H1 (cell line): ENCODE results near the gene OTX2. TPM values are rescaled to one million over a fixed set of nuclear protein-coding genes. Genes with fewer than 3 reads are reported as not detected.
A peak's percentile ranks its signal among the peaks of the same experiment; 100 is the strongest.

Source experiments
- CTCF ChIA-PET: fragments of 300-600 bp; sonication (Branson Sonifier 250); formaldehyde crosslinking; loops from one replicate; lab custom pipeline; 2021; ENCODE audit not compliant: partially characterized antibody; lab: Charles Lee
- POLR2A ChIA-PET: fragments of 300-600 bp; sonication (Branson Sonifier 250); formaldehyde crosslinking; loops from one replicate; lab custom pipeline; 2021; ENCODE audit warnings: inconsistent platforms; ENCODE audit not compliant: partially characterized antibody; lab: Charles Lee
- DNase-seq, 2 experiments: peaks; one replicate each; pipeline versions ENCODE4 v3.0.0 to v3.0.0-alpha.2; 2010 to 2022; ENCODE audit warnings: low spot score in 2 of 2, low read depth in 1 of 2, mixed read lengths in 1 of 2
- FAIRE-seq: peaks from 2 replicates; lab custom pipeline; 2011; peaks lifted over from hg19 to GRCh38; lab: Jason Lieb, UNC
- H2AFZ ChIP-seq: 2 replicates; pipeline ENCODE4 v1.8.1; 2012; ENCODE audit warnings: low read length, inconsistent platforms
- H2AK5ac ChIP-seq: 2 replicates; pipeline ENCODE4 v1.6.1; 2013; ENCODE audit warnings: low read depth, low read length
- H2BK120ac ChIP-seq: replicated peaks from 2 replicates; pipeline ENCODE3; 2013; ENCODE audit warnings: low read depth, low read length, inconsistent platforms
- H2BK12ac ChIP-seq: 2 replicates; pipeline ENCODE4 v1.6.1; 2013; ENCODE audit warnings: low read depth, low read length
- H2BK15ac ChIP-seq: 2 replicates; pipeline ENCODE4 v1.6.1; 2013; ENCODE audit warnings: low read length
- H2BK20ac ChIP-seq: 2 replicates; pipeline ENCODE4 v1.6.1; 2013; ENCODE audit warnings: low read length
- H2BK5ac ChIP-seq: 2 replicates; pipeline ENCODE4 v1.6.1; 2013; ENCODE audit warnings: low read depth, low read length
- H3K14ac ChIP-seq: 2 replicates; pipeline ENCODE4 v1.6.1; 2013; ENCODE audit warnings: inconsistent platforms; ENCODE audit not compliant: insufficient read length
- H3K18ac ChIP-seq: 2 replicates; pipeline ENCODE4 v1.6.1; 2013; ENCODE audit warnings: low read length; ENCODE audit errors: extremely low read depth
- H3K23ac ChIP-seq: 2 replicates; pipeline ENCODE4 v1.6.1; 2013; ENCODE audit warnings: inconsistent platforms; ENCODE audit not compliant: insufficient read length
- H3K23me2 ChIP-seq: 2 replicates; pipeline ENCODE4 v1.6.1; 2013; ENCODE audit warnings: low read depth, low read length
- H3K27ac ChIP-seq: 2 replicates; pipeline ENCODE4 v1.6.1; 2011; ENCODE audit warnings: low read depth, low read length, inconsistent platforms
- H3K27me3 ChIP-seq, 4 experiments: replicated peaks in 1 of 4; 1 replicate in 1 of 4; 2 replicates in 3 of 4; pipeline versions ENCODE4 v1.6.1 to v1.8.1; 2011 to 2013; ENCODE audit warnings: low read length in 3 of 4, mild to moderate bottlenecking in 3 of 4, inconsistent platforms in 2 of 4, mixed read lengths in 2 of 4, moderate library complexity in 1 of 4; ENCODE audit not compliant: control insufficient read depth in 3 of 4, insufficient read depth in 3 of 4; ENCODE audit errors: extremely low read depth in 1 of 4
- H3K36me3 ChIP-seq, 4 experiments: 2 replicates each; pipeline versions ENCODE4 v1.6.1 to v1.8.1; 2011 to 2013; ENCODE audit warnings: mild to moderate bottlenecking in 4 of 4, low read length in 3 of 4, moderate library complexity in 2 of 4, control low read depth in 1 of 4, inconsistent platforms in 1 of 4; ENCODE audit not compliant: insufficient read depth in 4 of 4, control insufficient read depth in 2 of 4
- H3K4ac ChIP-seq: replicated peaks from 2 replicates; pipeline ENCODE3; 2013; ENCODE audit warnings: low read length, low read depth, mixed read lengths, inconsistent platforms; ENCODE audit not compliant: insufficient read length
- H3K4me1 ChIP-seq, 4 experiments: replicated peaks in 1 of 4; 1 replicate in 1 of 4; 2 replicates in 3 of 4; pipeline versions ENCODE4 v1.6.1 to v1.8.1; 2011 to 2013; ENCODE audit warnings: low read length in 3 of 4, inconsistent platforms in 2 of 4, mixed read lengths in 1 of 4; ENCODE audit not compliant: insufficient read depth in 4 of 4, control insufficient read depth in 3 of 4
- H3K4me2 ChIP-seq, 2 experiments: 2 replicates each; pipeline versions ENCODE4 v1.6.1 to v1.8.1; 2011 to 2013; ENCODE audit warnings: low read depth in 2 of 2, low read length in 2 of 2, control low read depth in 1 of 2, inconsistent platforms in 1 of 2, mild to moderate bottlenecking in 1 of 2; ENCODE audit not compliant: insufficient read depth in 1 of 2
- H3K4me3 ChIP-seq, 4 experiments: fragments of 200-600, 300-600 bp in 1 of 4; sonication (generic), shearing (Covaris generic), sonication (Bioruptor Twin) in 1 of 4; 2 replicates each; pipeline versions ENCODE4 v1.5.1 to v1.8.1; 2011 to 2016; ENCODE audit warnings: low read length in 4 of 4, low read depth in 3 of 4, control low read depth in 2 of 4, inconsistent platforms in 2 of 4, mild to moderate bottlenecking in 2 of 4, mixed read lengths in 1 of 4, moderate library complexity in 1 of 4; ENCODE audit not compliant: insufficient read depth in 2 of 4; ENCODE audit errors: extremely low read depth in 1 of 4
- H3K56ac ChIP-seq: replicated peaks from 2 replicates; pipeline ENCODE3; 2013; ENCODE audit warnings: low read depth, mild to moderate bottlenecking, mixed read lengths, low read length, inconsistent platforms; ENCODE audit not compliant: insufficient read length
- H3K79me1 ChIP-seq: 2 replicates; pipeline ENCODE4 v1.6.1; 2013; ENCODE audit warnings: low read depth, low read length, control low read depth
- H3K79me2 ChIP-seq, 2 experiments: 2 replicates each; pipeline versions ENCODE4 v1.6.1 to v1.8.1; 2012 to 2013; ENCODE audit warnings: low read length in 2 of 2, mild to moderate bottlenecking in 2 of 2, inconsistent platforms in 1 of 2; ENCODE audit not compliant: insufficient read depth in 2 of 2, control insufficient read depth in 1 of 2
- H3K9ac ChIP-seq, 4 experiments: replicated peaks in 1 of 4; 1 replicate in 1 of 4; 2 replicates in 3 of 4; pipeline versions ENCODE4 v1.6.1 to v1.8.1; 2011 to 2013; ENCODE audit warnings: low read depth in 3 of 4, low read length in 3 of 4, control low read depth in 2 of 4, mild to moderate bottlenecking in 2 of 4, moderate library complexity in 2 of 4, inconsistent platforms in 1 of 4; ENCODE audit errors: extremely low read depth in 1 of 4
- H3K9me3 ChIP-seq, 2 experiments: 2 replicates each; pipeline versions ENCODE4 v1.6.1 to v1.8.1; 2012 to 2013; ENCODE audit warnings: mild to moderate bottlenecking in 2 of 2, moderate library complexity in 2 of 2, control low read depth in 1 of 2, inconsistent platforms in 1 of 2, low read depth in 1 of 2, low read length in 1 of 2, mixed read lengths in 1 of 2; ENCODE audit not compliant: insufficient read depth in 2 of 2
- H4K20me1 ChIP-seq, 2 experiments: replicated peaks in 1 of 2; 2 replicates each; pipeline versions ENCODE3 to v1.8.1; 2011 to 2013; ENCODE audit warnings: inconsistent platforms in 2 of 2, low read length in 2 of 2, mild to moderate bottlenecking in 1 of 2; ENCODE audit not compliant: insufficient read depth in 2 of 2, control insufficient read depth in 1 of 2
- H4K5ac ChIP-seq: 2 replicates; pipeline ENCODE4 v1.6.1; 2013; ENCODE audit warnings: low read length, low read depth, mixed read lengths, inconsistent platforms; ENCODE audit not compliant: insufficient read length
- H4K8ac ChIP-seq: 2 replicates; pipeline ENCODE4 v1.8.0; 2013; ENCODE audit warnings: mild to moderate bottlenecking, moderate library complexity, low read length, inconsistent platforms; ENCODE audit not compliant: insufficient read depth; ENCODE audit errors: extremely low read depth
- H4K91ac ChIP-seq: replicated peaks from 2 replicates; pipeline ENCODE3; 2013; ENCODE audit warnings: low read length, mixed read lengths, inconsistent platforms; ENCODE audit not compliant: insufficient read length
- CTBP2 ChIP-seq: IDR thresholded peaks from 2 replicates; pipeline ENCODE4 v1.7.0; 2011; ENCODE audit warnings: borderline replicate concordance, mild to moderate bottlenecking, moderate library complexity, mixed read lengths, low read length; ENCODE audit not compliant: insufficient read depth, insufficient read length
- EGR1 ChIP-seq: IDR thresholded peaks from 2 replicates; pipeline ENCODE4 v1.6.1; 2011; ENCODE audit warnings: low read depth, low read length, borderline replicate concordance
- GABPA ChIP-seq: IDR thresholded peaks from 2 replicates; pipeline ENCODE4 v1.6.1; 2011; ENCODE audit warnings: mild to moderate bottlenecking, low read length, moderate library complexity, borderline replicate concordance; ENCODE audit not compliant: insufficient read depth
- KDM4A ChIP-seq: IDR thresholded peaks from one replicate; pipeline ENCODE4 v1.7.1; 2012; ENCODE audit warnings: low read depth, mild to moderate bottlenecking, moderate library complexity, low read length, inconsistent platforms; ENCODE audit not compliant: severe bottlenecking
- POU5F1 ChIP-seq: IDR thresholded peaks from 2 replicates; pipeline ENCODE4 v1.6.1; 2011; ENCODE audit warnings: low read depth, mild to moderate bottlenecking, low read length, moderate library complexity
- RAD21 ChIP-seq, 2 experiments: IDR thresholded peaks in 1 of 2; conservative IDR thresholded peaks in 1 of 2; 2 replicates each; pipeline ENCODE4 v1.6.1; 2011; ENCODE audit warnings: low read depth in 2 of 2, low read length in 2 of 2, improper control_type of control experiment in 1 of 2, inconsistent platforms in 1 of 2, mild to moderate bottlenecking in 1 of 2, moderate library complexity in 1 of 2
- RFX5 ChIP-seq: IDR thresholded peaks from 2 replicates; pipeline ENCODE4 v1.6.1; 2011; ENCODE audit warnings: low read depth, low read length, improper control_type of control experiment, borderline replicate concordance
- WGBS, 2 experiments: shearing (Covaris generic) in 1 of 2; methylation state at CpG; one replicate each; pipeline versions ENCODE4 v1.1.6 to v1.1.7; 2013 to 2015; ENCODE audit warnings: low lambda C conversion rate in 2 of 2, mixed read lengths in 2 of 2, inconsistent platforms in 1 of 2, low coverage in 1 of 2, missing lambda C conversion rate in 1 of 2; ENCODE audit not compliant: insufficient replicate concordance in 2 of 2, insufficient coverage in 1 of 2, insufficient read length in 1 of 2; ENCODE audit errors: extremely low coverage in 1 of 2, missing lambda C conversion rate in 1 of 2; 5-methylcytosine and 5-hydroxymethylcytosine counted together
- polyA plus RNA-seq, 7 experiments: library from polyadenylated mRNA; depleted of rRNA in 3 of 7; stranded (reverse) in 5 of 7; unstranded in 2 of 7; fragments of >200 nt in 5 of 7; fragments of 200-250 nt in 2 of 7; gene quantifications; 1 replicate in 5 of 7; 2 replicates in 1 of 7; 4 replicates in 1 of 7; pipeline versions ENCODE4 v1.2.1 to v1.2.3, GENCODE V29; 2011 to 2013; ENCODE audit warnings: missing spikeins in 2 of 7, mixed read lengths in 2 of 7
- total RNA-seq: library from RNA; stranded (reverse); fragmentation: NEBNext Ultra II Directional; extraction: Animal tissue kit (Norgen Biotek cat#: 25700); gene quantifications from 2 replicates; pipeline ENCODE4 v1.2.1, GENCODE V29; 2021
- TF ChIP-seq, protein P1 (sequence below): IDR thresholded peaks from 2 replicates; pipeline ENCODE4 v1.6.1; 2012; ENCODE audit warnings: low read length, inconsistent platforms

OTX2 gene
- total and polyA plus RNA-seq, 2 of the 8 experiments (the other 6 are each of a cell fraction or from before 2014, with no cell fraction given) = 33.9 to 155 TPM

DNA sequence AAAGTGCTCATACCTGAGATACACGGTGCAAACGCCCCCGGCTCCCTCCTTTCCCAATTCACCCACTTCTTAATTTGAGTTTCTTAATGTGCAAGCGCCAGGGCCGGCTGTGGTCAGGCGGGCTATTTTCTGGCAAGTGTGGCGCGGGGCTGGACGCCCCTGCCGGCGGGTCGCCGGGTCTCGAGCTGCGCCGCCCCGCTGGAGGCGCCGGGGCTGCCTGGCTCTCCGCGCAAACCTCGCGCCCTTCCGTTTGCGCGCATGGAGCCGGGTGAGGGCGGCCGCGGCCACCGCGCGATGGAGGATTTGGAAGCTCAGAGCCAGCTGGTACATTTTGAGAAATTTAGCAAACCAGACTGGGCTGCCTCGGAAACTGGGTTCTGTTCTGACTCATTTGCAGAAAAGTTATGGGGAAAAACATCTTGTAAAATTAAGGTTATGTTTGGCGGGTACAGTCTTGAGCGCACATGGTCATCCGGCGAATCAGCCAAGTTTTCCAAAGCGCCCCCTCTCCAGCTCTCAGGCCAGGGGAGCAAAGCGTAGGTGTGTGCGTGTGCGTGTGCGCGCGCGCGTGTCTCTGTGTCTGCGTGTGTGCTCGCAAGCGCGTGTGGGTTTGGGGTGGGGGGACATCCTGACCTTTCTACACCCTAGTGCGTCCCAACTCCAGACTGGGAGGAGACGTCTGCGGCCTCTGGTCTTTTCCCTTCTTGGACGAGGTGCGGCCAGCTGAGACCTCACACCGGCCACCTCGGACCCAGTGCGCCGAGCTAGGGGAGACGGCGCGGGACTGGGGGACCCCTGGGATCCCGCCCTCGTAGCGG is 6.5 kb upstream of the OTX2 start:
- peak in 1 of 2 experiments; percentile 77 for DNase-seq
- Histone ChIP-seq H2AFZ (no peak overlapping the region; the same call in 1 of the 2 replicates), H3K4me2 (peak overlapping the region; percentile 94 to 99)
- TF ChIP-seq GABPA = no peak
- peak; percentile 75 for TF ChIP-seq CTBP2
- peak in 1 of 2 experiments; percentile 55; a peak in 3 of 4 replicates for TF ChIP-seq RAD21 (IDR thresholded peaks at IDR 0.05 in 1 of 2, conservative IDR thresholded peaks at IDR 0.05 in 1 of 2; ENCODE audit: low read depth in 2 of 2, low read length in 2 of 2)
- peak; percentile 58; the same call in 1 of the 2 replicates for TF ChIP-seq EGR1
- no peak for TF ChIP-seq RFX5
- TF ChIP-seq POU5F1 = no peak
- TF ChIP-seq, protein P1, sequence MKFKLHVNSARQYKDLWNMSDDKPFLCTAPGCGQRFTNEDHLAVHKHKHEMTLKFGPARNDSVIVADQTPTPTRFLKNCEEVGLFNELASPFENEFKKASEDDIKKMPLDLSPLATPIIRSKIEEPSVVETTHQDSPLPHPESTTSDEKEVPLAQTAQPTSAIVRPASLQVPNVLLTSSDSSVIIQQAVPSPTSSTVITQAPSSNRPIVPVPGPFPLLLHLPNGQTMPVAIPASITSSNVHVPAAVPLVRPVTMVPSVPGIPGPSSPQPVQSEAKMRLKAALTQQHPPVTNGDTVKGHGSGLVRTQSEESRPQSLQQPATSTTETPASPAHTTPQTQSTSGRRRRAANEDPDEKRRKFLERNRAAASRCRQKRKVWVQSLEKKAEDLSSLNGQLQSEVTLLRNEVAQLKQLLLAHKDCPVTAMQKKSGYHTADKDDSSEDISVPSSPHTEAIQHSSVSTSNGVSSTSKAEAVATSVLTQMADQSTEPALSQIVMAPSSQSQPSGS = no peak
- peak; percentile 90 for TF ChIP-seq KDM4A

More for the DNA sequence above, 6.5 kb upstream of the OTX2 start:
- Histone ChIP-seq H2BK120ac (no peak overlapping the region), H2BK5ac (no peak overlapping the region; the same call in 1 of the 2 replicates), H4K5ac (no peak overlapping the region), H3K36me3 (no peaks in the 10 kb centered on the region; a peak in 1 of 8 replicates), H3K14ac (no peak overlapping the region), H2BK15ac (no peak overlapping the region; the same call in 1 of the 2 replicates), H2AK5ac (no peak overlapping the region), H3K23ac (no peak overlapping the region), H2BK20ac (peak overlapping the region; percentile 72; the same call in 1 of the 2 replicates), H3K23me2 (peaks cover 16% of the 10 kb centered on the region), H2BK12ac (peak overlapping the region; percentile 55; the same call in 1 of the 2 replicates), H3K9ac (no peak overlapping the region), H4K91ac (peak overlapping the region; percentile 81), H3K79me2 (no peaks in the 10 kb centered on the region), H3K27me3 (peaks cover 35 to 79% (median 62%) of the 10 kb centered on the region in 4 experiments), H3K4me3 (peak overlapping the region; percentile 37 to 58 (median 42)), H4K8ac (peak overlapping the region; percentile 11; the same call in 1 of the 2 replicates), H3K27ac (no peak overlapping the region), H3K4me1 (peaks cover 13 to 38% (median 22%) of the 10 kb centered on the region in 4 experiments), H3K18ac (peak overlapping the region; percentile 79), H3K9me3 (no peaks in the 10 kb centered on the region), H3K79me1 (no peaks in the 10 kb centered on the region), H3K4ac (no peak overlapping the region), H3K56ac (no peak overlapping the region), H4K20me1 (no peaks in the 10 kb centered on the region)
- no peak for FAIRE-seq
- CTCF ChIA-PET = interaction anchor here (0.6 to 2.3 kb wide), 17 partner anchors 8 to 261 kb away, joined by 3 to 8 read pairs (median 4); no protein-coding TSS in a partner anchor
- POLR2A ChIA-PET = interaction anchor here (0.9 to 3.7 kb wide), 7 partner anchors 8 to 118 kb away, joined by 3 to 51 read pairs (median 4); no protein-coding TSS in a partner anchor
- 2% methylated on average over 65 of the region's 66 CpGs; no CpG with 5 or more reads in 1 of the 2 experiments for WGBS, 2 experiments
